HG03280 (cell line): ENCODE results near the gene RNF6.

Experiments
- ATAC-seq: cut with Tn5 transposase; IDR thresholded peaks from one replicate; pipeline ENCODE4 v1.9.1; 2021; ENCODE audit warnings: mild to moderate bottlenecking, moderate library complexity; ENCODE audit not compliant: unreplicated experiment

Gene RNF6

GRCh38 chr13:26168237-26168814 lies 53.8 kb downstream of the RNF6 start:
- no peak for ATAC-seq

- ATAC-seq = no peak
Measured at GRCh38 chr13:26163812-26164211, 58.3 kb downstream of the RNF6 start.
